Transverse colon (tissue), 4 donors: ENCODE data around the gene ZNF714. TPM values are rescaled to one million over a fixed set of nuclear protein-coding genes. Genes with fewer than 3 reads are reported as not detected.

Source experiments
- DNase-seq: peaks from one replicate; pipeline ENCODE4 v3.0.0-alpha.2; 2019
- H3K27ac ChIP-seq, 4 donors: fragments of 200-600 bp; sonication (generic); 2 replicates each; pipeline ENCODE4 v1.5.1; 2016 to 2018; ENCODE audit warnings: inconsistent platforms in 4 of 4
- H3K27me3 ChIP-seq: fragments of 200-600 bp; sonication (generic); 2 replicates; pipeline ENCODE4 v1.5.1; 2017; ENCODE audit warnings: inconsistent platforms
- H3K36me3 ChIP-seq, 4 donors: fragments of 200-600 bp; sonication (generic); 2 replicates each; pipeline ENCODE4 v1.5.1; 2017 to 2019; ENCODE audit warnings: inconsistent platforms in 4 of 4
- H3K4me1 ChIP-seq, 4 donors: fragments of 200-600 bp; sonication (generic); 2 replicates each; pipeline ENCODE4 v1.5.1; 2017 to 2020; ENCODE audit warnings: inconsistent platforms in 4 of 4
- H3K4me3 ChIP-seq, 4 donors: fragments of 200-600 bp; sonication (generic); 1 replicate in 1 of 4; 2 replicates in 3 of 4; pipeline versions ENCODE4 v1.5.1 to v1.6.1; 2017 to 2019; ENCODE audit warnings: inconsistent platforms in 4 of 4
- H3K9me3 ChIP-seq, 2 donors: fragments of 200-600 bp; sonication (generic); 2 replicates each; pipeline ENCODE4 v1.5.1; 2017 to 2019; ENCODE audit warnings: inconsistent platforms in 2 of 2
- EP300 ChIP-seq: sonication (generic); formaldehyde crosslinking; IDR thresholded peaks from one replicate; pipeline ENCODE4 v1.6.1; 2017; ENCODE audit warnings: antibody characterized with exemption, low read depth
- POLR2A ChIP-seq: fragments of 450-650 bp; IDR thresholded peaks from one replicate; pipeline ENCODE4 v1.6.1; 2016; ENCODE audit warnings: antibody characterized with exemption, mild to moderate bottlenecking, moderate library complexity
- POLR2AphosphoS5 ChIP-seq, 3 donors: sonication (generic); formaldehyde crosslinking; IDR thresholded peaks; one replicate each; pipeline ENCODE4 v1.6.1; 2016; ENCODE audit warnings: antibody characterized with exemption in 3 of 3
- WGBS, 2 donors: methylation state at CpG; one replicate each; pipeline ENCODE4 v1.1.5; 2018; ENCODE audit warnings: low coverage in 1 of 2; 5-methylcytosine and 5-hydroxymethylcytosine counted together
- in situ Hi-C, 4 donors: fragments of 200-750 bp; cut with MboI; loops; one replicate each; pipeline versions ENCODE4 v1.15.0 to v1.15.1; 2017; ENCODE audit warnings: low sequenced_read_pairs in 3 of 4, low pct_ligation_motif_present in 1 of 4, low pct_unique_long_range_greater_than_20kb in 1 of 4
- intact Hi-C: fragments of 100-400 bp; cut with DNase I; formaldehyde crosslinking; loops from one replicate; pipeline ENCODE4 v1.15.1; 2023; ENCODE audit warnings: low total_unique reads
- total RNA-seq, 4 donors: library from RNA; depleted of rRNA; stranded (reverse); fragments of >200 nt; gene quantifications; one replicate each; pipeline ENCODE4 v1.1.0, GENCODE V29; 2016
- TF ChIP-seq, protein P1 (sequence below), 5 experiments: fragments of 200-600 bp in 3 of 5; fragments of 450-650 bp in 2 of 5; sonication (generic) in 3 of 5; IDR thresholded peaks; 1 replicate in 2 of 5; 2 replicates in 3 of 5; pipeline ENCODE4 v1.5.1; 2016 to 2017; ENCODE audit warnings: antibody characterized with exemption in 5 of 5, inconsistent platforms in 3 of 5, mild to moderate bottlenecking in 2 of 5, moderate library complexity in 1 of 5

The ZNF714 gene
- total RNA-seq, 4 donors from 2014 or later: 4.1 to 19.5 (median 11.6) TPM

DNA sequence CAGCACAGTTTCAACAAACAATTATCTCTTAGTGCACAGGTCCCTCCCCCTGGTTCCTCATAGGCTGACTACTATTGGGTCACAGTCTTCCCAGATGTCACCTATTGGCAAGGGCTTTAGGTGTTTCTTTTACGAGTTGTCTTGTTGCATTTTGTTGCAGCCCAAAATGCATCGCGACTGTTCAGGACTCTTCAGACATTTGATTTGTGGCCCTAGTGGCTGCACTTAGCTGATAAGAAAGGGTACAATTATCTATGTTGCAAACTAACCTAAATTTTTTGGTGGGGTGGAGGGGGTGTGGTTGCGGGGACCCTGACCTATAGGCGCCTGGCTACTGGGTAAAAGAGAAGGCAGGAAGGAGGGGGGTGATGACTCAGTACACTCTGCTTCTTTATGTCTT lies 29.1 kb upstream of the ZNF714 start:
- Histone ChIP-seq H3K27me3 (no peaks in the 10 kb centered on the region), H3K4me1 (no peaks in the 10 kb centered on the region), H3K36me3 (peaks cover 0 to 81% (median 27%) of the 10 kb centered on the region in 4 donors), H3K4me3 (no peak overlapping the region), H3K27ac (no peak overlapping the region), H3K9me3 (peaks cover 44 to 46% of the 10 kb centered on the region in 2 donors)
- WGBS, 2 donors: 96 to 97% methylated on average over 5 of the region's 5 CpGs
- intact Hi-C loops: no loop called here
- in situ Hi-C loops: no loop called here
- no peak for DNase-seq
- no peak for TF ChIP-seq EP300
- TF ChIP-seq, protein P1, sequence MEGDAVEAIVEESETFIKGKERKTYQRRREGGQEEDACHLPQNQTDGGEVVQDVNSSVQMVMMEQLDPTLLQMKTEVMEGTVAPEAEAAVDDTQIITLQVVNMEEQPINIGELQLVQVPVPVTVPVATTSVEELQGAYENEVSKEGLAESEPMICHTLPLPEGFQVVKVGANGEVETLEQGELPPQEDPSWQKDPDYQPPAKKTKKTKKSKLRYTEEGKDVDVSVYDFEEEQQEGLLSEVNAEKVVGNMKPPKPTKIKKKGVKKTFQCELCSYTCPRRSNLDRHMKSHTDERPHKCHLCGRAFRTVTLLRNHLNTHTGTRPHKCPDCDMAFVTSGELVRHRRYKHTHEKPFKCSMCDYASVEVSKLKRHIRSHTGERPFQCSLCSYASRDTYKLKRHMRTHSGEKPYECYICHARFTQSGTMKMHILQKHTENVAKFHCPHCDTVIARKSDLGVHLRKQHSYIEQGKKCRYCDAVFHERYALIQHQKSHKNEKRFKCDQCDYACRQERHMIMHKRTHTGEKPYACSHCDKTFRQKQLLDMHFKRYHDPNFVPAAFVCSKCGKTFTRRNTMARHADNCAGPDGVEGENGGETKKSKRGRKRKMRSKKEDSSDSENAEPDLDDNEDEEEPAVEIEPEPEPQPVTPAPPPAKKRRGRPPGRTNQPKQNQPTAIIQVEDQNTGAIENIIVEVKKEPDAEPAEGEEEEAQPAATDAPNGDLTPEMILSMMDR (IDR thresholded peaks at IDR 0.05): no peak
- no peak for TF ChIP-seq POLR2AphosphoS5 (IDR thresholded peaks at IDR 0.05)
- no peak for TF ChIP-seq POLR2A

DNA sequence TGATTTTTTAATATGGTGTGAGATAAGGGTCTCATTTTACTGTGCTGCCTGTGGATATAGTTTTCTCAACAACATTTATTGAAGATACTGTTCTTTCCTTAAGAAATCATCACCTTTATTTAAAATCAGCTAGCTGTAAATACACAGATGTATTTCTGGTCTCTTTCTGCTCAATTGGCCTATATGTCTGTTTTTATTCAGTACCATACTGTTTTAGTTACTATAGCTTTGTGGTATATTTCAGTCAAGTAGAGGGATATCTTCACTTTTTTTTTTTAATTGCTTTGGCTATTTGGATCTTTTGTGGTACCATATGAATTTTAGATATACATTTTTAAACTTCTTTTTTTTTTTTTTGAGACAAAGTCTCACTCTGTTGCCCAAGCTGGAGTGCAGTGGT lies 16.7 kb upstream of the ZNF714 start:
- Histone ChIP-seq H3K4me3 (no peak overlapping the region), H3K9me3 (peaks cover 6 to 10% of the 10 kb centered on the region in 2 donors), H3K36me3 (peaks cover 0 to 21% (median 4%) of the 10 kb centered on the region in 4 donors), H3K27me3 (no peaks in the 10 kb centered on the region), H3K4me1 (no peaks in the 10 kb centered on the region), H3K27ac (no peak overlapping the region)
- intact Hi-C loops: no loop called here
- DNase-seq: no peak
- in situ Hi-C loops: no loop called here
- TF ChIP-seq, protein P1 (IDR thresholded peaks at IDR 0.05): no peak
- no peak for TF ChIP-seq POLR2AphosphoS5 (IDR thresholded peaks at IDR 0.05)
- TF ChIP-seq EP300: no peak
- no peak for TF ChIP-seq POLR2A

DNA sequence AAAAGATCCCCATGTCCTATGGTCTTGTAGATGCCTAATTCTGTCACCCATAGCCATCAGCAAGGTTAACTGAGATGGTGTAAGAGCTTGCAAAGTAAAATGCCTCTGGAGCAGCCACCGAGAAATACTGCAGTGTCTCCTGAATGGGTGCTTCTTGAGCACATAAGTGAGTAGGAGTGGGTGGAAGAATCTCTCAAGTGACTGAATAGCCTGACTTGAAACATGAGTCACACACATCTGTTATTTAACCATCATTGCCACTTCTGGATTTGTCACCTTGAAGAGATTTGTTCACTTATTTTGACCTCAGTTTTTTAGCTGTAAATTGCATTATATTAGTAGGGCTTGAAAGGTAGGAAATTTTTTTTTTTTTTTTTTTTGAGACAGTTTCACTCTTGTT lies 2.3 kb downstream of the ZNF714 start:
- intact Hi-C loops (no loop called here), in situ Hi-C loops (loop anchor here in 1 of 4 donors (10.0 kb wide), 1 partner anchor 60 kb away; the partner anchor contains the start of gene ZNF431)
- DNase-seq: no peak
- H3K9me3 ChIP-seq: no peaks in the 10 kb centered on the region
- no peak overlapping the region for H3K27ac ChIP-seq
- WGBS, 2 donors: 88% methylated on average over 1 of the region's 1 CpG; no CpG with 5 or more reads in 1 of the 2 donors
- H3K27me3 ChIP-seq: no peaks in the 10 kb centered on the region
- peaks cover 0 to 12% (median 6%) of the 10 kb centered on the region in 4 donors for H3K4me1 ChIP-seq
- H3K36me3 ChIP-seq: no peaks in the 10 kb centered on the region
- no peak for TF ChIP-seq POLR2AphosphoS5 (IDR thresholded peaks at IDR 0.05)
- no peak for TF ChIP-seq POLR2A
- TF ChIP-seq EP300: no peak
- TF ChIP-seq, protein P1 (IDR thresholded peaks at IDR 0.05): no peak
- no peak overlapping the region for H3K4me3 ChIP-seq

DNA sequence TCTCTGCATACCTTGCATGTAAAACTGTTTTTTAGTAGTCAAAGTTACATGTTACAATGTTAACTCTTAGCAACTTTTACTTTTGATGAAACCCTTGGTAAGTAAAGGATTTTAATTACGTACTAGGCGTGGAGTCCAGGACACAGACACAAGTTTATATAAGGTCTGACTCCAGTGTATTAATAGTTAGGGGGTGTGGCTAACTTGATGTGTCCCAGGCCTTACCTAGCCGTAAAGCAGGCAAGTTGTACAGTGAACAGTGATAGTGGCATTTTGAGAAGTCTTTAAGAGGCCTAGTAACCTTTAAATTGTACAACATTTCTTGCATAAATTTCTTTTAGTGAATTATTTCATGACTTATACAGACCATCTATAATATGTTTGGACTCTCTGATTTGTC lies 5.9 kb downstream of the ZNF714 start:
- no peak overlapping the region for H3K4me3 ChIP-seq
- 47 to 75% methylated on average over 3 of the region's 3 CpGs for WGBS, 2 donors
- DNase-seq: no peak
- TF ChIP-seq POLR2AphosphoS5 (IDR thresholded peaks at IDR 0.05): peak in 1 of 3 donors; percentile 52
- TF ChIP-seq, protein P1 (IDR thresholded peaks at IDR 0.05): no peak
- H3K4me1 ChIP-seq: peaks cover 0 to 8% (median 3%) of the 10 kb centered on the region in 4 donors
- H3K9me3 ChIP-seq: no peaks in the 10 kb centered on the region
- H3K27ac ChIP-seq: no peak overlapping the region
- H3K27me3 ChIP-seq: no peaks in the 10 kb centered on the region
- intact Hi-C loops (no loop called here), in situ Hi-C loops (loop anchor here in 2 of 4 donors (5.0 to 10.0 kb wide), 2 partner anchors 57 to 64 kb away; partner anchors contain the start of gene ZNF431 (in 1 of the 2))
- no peaks in the 10 kb centered on the region for H3K36me3 ChIP-seq
